SK-N-SH treated with all-trans-retinoic acid at 6 μM for 48 hours (cell line): ENCODE measurements around the gene MAP4K4.

Source experiments
- ISL1 ChIP-seq: fragments of 250-450 bp; sonication (Bioruptor Pico); IDR thresholded peaks from 2 replicates; pipeline ENCODE4 v2.1.2; 2022; ENCODE audit warnings: mild to moderate bottlenecking, moderate library complexity
- PPARA ChIP-seq: fragments of 250-450 bp; sonication (Bioruptor Pico); IDR thresholded peaks from 2 replicates; pipeline ENCODE4 v1.5.0; 2020; ENCODE audit warnings: mild to moderate bottlenecking, borderline replicate concordance
- ZC3H10 ChIP-seq: fragments of 250-450 bp; sonication (Bioruptor Pico); IDR thresholded peaks from 2 replicates; pipeline ENCODE4 v1.5.1; 2021; ENCODE audit warnings: mild to moderate bottlenecking, moderate library complexity
- ZFP3 ChIP-seq: fragments of 250-450 bp; sonication (Bioruptor Pico); IDR thresholded peaks from 2 replicates; pipeline ENCODE4 v1.5.0; 2020; ENCODE audit warnings: mild to moderate bottlenecking, moderate library complexity
- ZNF565 ChIP-seq: fragments of 450-650 bp; formaldehyde crosslinking; conservative IDR thresholded peaks from 2 replicates; pipeline ENCODE4 v1.5.0; 2020; ENCODE audit warnings: low read depth, mild to moderate bottlenecking, moderate library complexity

DNA sequence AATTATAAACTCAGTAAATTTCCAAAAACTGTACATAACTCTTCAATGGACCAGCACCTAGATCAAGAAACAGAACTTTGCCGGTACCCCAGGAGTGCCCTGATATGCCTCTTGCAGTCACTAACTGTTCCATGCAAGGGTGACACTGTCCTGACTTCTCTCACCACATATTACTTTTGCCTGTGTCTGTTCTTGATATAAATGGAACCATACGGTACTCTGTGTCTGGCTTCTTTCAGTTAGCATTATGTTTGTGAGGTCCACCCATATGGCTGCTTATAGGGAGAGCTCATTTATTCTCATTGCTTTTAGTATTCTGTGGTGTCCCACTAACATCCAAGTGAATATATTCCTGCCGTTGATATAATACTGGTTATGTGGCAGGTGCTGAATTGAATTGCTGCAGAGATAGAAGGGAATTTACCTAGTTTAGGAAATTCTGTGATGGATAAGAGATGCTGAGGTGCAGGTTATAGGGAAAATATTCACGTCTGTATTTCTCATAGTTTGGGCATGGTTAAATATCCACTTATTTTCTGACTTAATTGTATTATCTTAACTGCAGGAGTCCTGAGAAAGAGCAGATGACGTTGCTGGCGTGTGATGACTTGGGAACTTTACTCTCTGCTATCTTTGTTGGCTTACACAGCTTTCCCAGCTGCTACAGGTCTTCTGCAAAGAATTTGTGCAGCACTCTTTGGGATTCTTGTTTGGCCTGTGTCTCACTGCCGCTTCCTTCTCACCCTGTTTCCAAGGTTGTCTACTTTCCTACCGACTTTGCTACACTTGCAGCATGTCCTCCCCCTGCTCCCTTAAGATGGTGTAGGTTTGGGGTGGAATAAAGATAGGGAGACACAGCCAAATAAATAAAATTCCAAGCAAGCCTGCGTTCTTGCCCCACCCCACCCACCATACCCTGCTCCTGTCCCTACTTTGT is 107.9 kb downstream of the MAP4K4 start:
- TF ChIP-seq ISL1 (CRISPR knock-in tag) (peak; percentile 85), PPARA (no peak), ZFP3 (CRISPR knock-in tag) (peak; percentile 79; the same call in 1 of the 2 replicates), ZNF565 (CRISPR knock-in tag) (no peak), ZC3H10 (CRISPR knock-in tag) (no peak)
